Caco-2 (cell line): ENCODE results near the gene PTGFRN. TPM values are rescaled to one million over a fixed set of nuclear protein-coding genes. Genes with fewer than 3 reads are reported as not detected.

Experiments
- BruUV-seq: library from RNA; stranded (reverse); fragments of 400-500 nt; replicated peaks from 2 replicates; lab custom pipeline; 2021; lab: Mats Ljungman, UMichigan
- CTCF ChIA-PET: fragments of 300-600 bp; sonication (Branson Sonifier 250); formaldehyde crosslinking; loops from one replicate; lab custom pipeline; 2022; ENCODE audit warnings: antibody characterized with exemption; lab: Charles Lee
- POLR2A ChIA-PET: fragments of 300-600 bp; sonication (Branson Sonifier 250); formaldehyde crosslinking; loops from one replicate; lab custom pipeline; 2022; ENCODE audit warnings: antibody characterized with exemption; lab: Charles Lee
- DNase-seq, 2 experiments: peaks; one replicate each; pipeline versions ENCODE4 v3.0.0 to v3.0.0-alpha.2; 2020 to 2022
- H3K27me3 ChIP-seq: replicated peaks from 2 replicates; pipeline ENCODE4 v1.6.0; 2011; ENCODE audit warnings: low read length; ENCODE audit not compliant: control insufficient read depth, insufficient read depth
- H3K36me3 ChIP-seq: 2 replicates; pipeline ENCODE4 v1.5.1; 2011; ENCODE audit warnings: low read length; ENCODE audit not compliant: control insufficient read depth, insufficient read depth
- H3K4me1 ChIP-seq: fragments of 250-450 bp; sonication (Bioruptor Pico); 2 replicates; pipeline ENCODE4 v1.5.1; 2020; ENCODE audit warnings: mild to moderate bottlenecking
- H3K4me3 ChIP-seq: 2 replicates; pipeline ENCODE4 v1.5.1; 2011; ENCODE audit warnings: low read depth, mild to moderate bottlenecking, control low read depth, low read length
- H3K9me3 ChIP-seq: fragments of 250-450 bp; sonication (Bioruptor Pico); 2 replicates; pipeline ENCODE4 v1.5.1; 2020; ENCODE audit warnings: mild to moderate bottlenecking, moderate library complexity
- H3K27ac Mint-ChIP-seq: one replicate; pipeline ENCODE4 v1.8.0; 2022; ENCODE audit warnings: mixed read lengths; ENCODE audit not compliant: unreplicated experiment
- H3K27me3 Mint-ChIP-seq: one replicate; pipeline ENCODE4 v1.8.0; 2022; ENCODE audit warnings: mixed read lengths; ENCODE audit not compliant: insufficient read depth, unreplicated experiment
- H3K36me3 Mint-ChIP-seq: one replicate; pipeline ENCODE4 v1.8.0; 2022; ENCODE audit warnings: mild to moderate bottlenecking, mixed read lengths; ENCODE audit not compliant: insufficient read depth, unreplicated experiment
- H3K4me1 Mint-ChIP-seq: one replicate; pipeline ENCODE4 v1.8.0; 2022; ENCODE audit warnings: low read depth, mixed read lengths; ENCODE audit not compliant: unreplicated experiment
- H3K4me3 Mint-ChIP-seq: one replicate; pipeline ENCODE4 v1.8.0; 2022; ENCODE audit warnings: mild to moderate bottlenecking, moderate library complexity, mixed read lengths; ENCODE audit not compliant: unreplicated experiment
- H3K9me3 Mint-ChIP-seq: one replicate; pipeline ENCODE4 v1.8.0; 2022; ENCODE audit warnings: mixed read lengths; ENCODE audit not compliant: unreplicated experiment
- CTCF ChIP-seq, 2 experiments: fragments of 200-600 bp in 1 of 2; IDR thresholded peaks; 1 replicate in 1 of 2; 2 replicates in 1 of 2; pipeline versions ENCODE4 v1.5.1 to v1.8.0; 2011 to 2022; ENCODE audit warnings: antibody characterized with exemption in 1 of 2, control low read depth in 1 of 2, inconsistent platforms in 1 of 2, low read depth in 1 of 2, low read length in 1 of 2, mild to moderate bottlenecking in 1 of 2, moderate library complexity in 1 of 2; ENCODE audit not compliant: insufficient read depth in 1 of 2, severe bottlenecking in 1 of 2, unreplicated experiment in 1 of 2
- intact Hi-C: fragments of 100-400 bp; cut with micrococcal nuclease; formaldehyde crosslinking; loops from one replicate; pipeline ENCODE4 v1.10.0; 2022; ENCODE audit not compliant: unreplicated experiment
- total RNA-seq: library from RNA; stranded (reverse); gene quantifications from 2 replicates; pipeline ENCODE4 v1.2.3, GENCODE V29; 2022

Gene PTGFRN
- total RNA-seq, 1 experiment from 2014 or later = 16.2 TPM

- peak; percentile 23 to 35 for TF ChIP-seq CTCF (IDR thresholded peaks at IDR 0.05; ENCODE audit: insufficient read depth in 1 of 2, low read depth in 1 of 2, low read length in 1 of 2, severe bottlenecking in 1 of 2, unreplicated experiment in 1 of 2)
- Histone ChIP-seq H3K36me3 (no peaks in the 10 kb centered on the region), H3K27me3 (no peaks in the 10 kb centered on the region), H3K4me1 (peaks cover 3% of the 10 kb centered on the region; the same call in 1 of the 2 replicates), H3K4me3 (no peak overlapping the region), H3K9me3 (no peaks in the 10 kb centered on the region)
- no TSS peak for BruUV-seq
- intact Hi-C loops = loop anchor here (1.0 kb wide), 1 partner anchor 145 kb away; no protein-coding TSS in a partner anchor
- H3K27ac Mint-ChIP-seq = no peak overlapping the region
- peak; percentile 35 to 42 for DNase-seq
- no peak overlapping the region for H3K4me3 Mint-ChIP-seq
- no peaks in the 10 kb centered on the region for H3K27me3 Mint-ChIP-seq
- H3K36me3 Mint-ChIP-seq = no peaks in the 10 kb centered on the region
- no peaks in the 10 kb centered on the region for H3K4me1 Mint-ChIP-seq
- ChIA-PET POLR2A (no interaction called here), CTCF (interaction anchor here (0.7 to 1.5 kb wide), 5 partner anchors 28 to 145 kb away, joined by 3 to 5 read pairs (median 3); no protein-coding TSS in a partner anchor)
- H3K9me3 Mint-ChIP-seq = no peaks in the 10 kb centered on the region
Measured at GRCh38 chr1:116881879-116882520, 27.7 kb upstream of the PTGFRN start.

- Histone ChIP-seq H3K4me1 (peaks cover 3% of the 10 kb centered on the region; the same call in 1 of the 2 replicates), H3K4me3 (no peak overlapping the region), H3K27me3 (no peaks in the 10 kb centered on the region), H3K9me3 (no peaks in the 10 kb centered on the region), H3K36me3 (no peaks in the 10 kb centered on the region)
- ChIA-PET POLR2A (no interaction called here), CTCF (interaction anchor here (0.7 to 1.0 kb wide), 3 partner anchors 29 to 146 kb away, joined by 3 to 5 read pairs (median 4); no protein-coding TSS in a partner anchor)
- no peak for TF ChIP-seq CTCF (IDR thresholded peaks at IDR 0.05; ENCODE audit: insufficient read depth in 1 of 2, low read depth in 1 of 2, low read length in 1 of 2, severe bottlenecking in 1 of 2, unreplicated experiment in 1 of 2)
- no TSS peak for BruUV-seq
- H3K4me3 Mint-ChIP-seq = no peak overlapping the region
- H3K4me1 Mint-ChIP-seq = no peaks in the 10 kb centered on the region
- no peak overlapping the region for H3K27ac Mint-ChIP-seq
- no peaks in the 10 kb centered on the region for H3K27me3 Mint-ChIP-seq
- intact Hi-C loops = loop anchor here (1.0 kb wide), 1 partner anchor 146 kb away; no protein-coding TSS in a partner anchor
- no peak for DNase-seq
- no peaks in the 10 kb centered on the region for H3K36me3 Mint-ChIP-seq
- H3K9me3 Mint-ChIP-seq = no peaks in the 10 kb centered on the region
Measured at GRCh38 chr1:116882866-116883265, 26.9 kb upstream of the PTGFRN start.

- no peak overlapping the region for H3K4me3 Mint-ChIP-seq
- no peak for TF ChIP-seq CTCF (IDR thresholded peaks at IDR 0.05; ENCODE audit: insufficient read depth in 1 of 2, low read depth in 1 of 2, low read length in 1 of 2, severe bottlenecking in 1 of 2, unreplicated experiment in 1 of 2)
- no peaks in the 10 kb centered on the region for H3K9me3 Mint-ChIP-seq
- no peaks in the 10 kb centered on the region for H3K4me1 Mint-ChIP-seq
- Histone ChIP-seq H3K4me1 (no peaks in the 10 kb centered on the region), H3K4me3 (no peak overlapping the region), H3K9me3 (no peaks in the 10 kb centered on the region), H3K36me3 (no peaks in the 10 kb centered on the region), H3K27me3 (no peaks in the 10 kb centered on the region)
- H3K36me3 Mint-ChIP-seq = no peaks in the 10 kb centered on the region
- no TSS peak for BruUV-seq
- ChIA-PET POLR2A (no interaction called here), CTCF (no interaction called here)
- DNase-seq = no peak
- intact Hi-C loops = no loop called here
- no peaks in the 10 kb centered on the region for H3K27me3 Mint-ChIP-seq
- H3K27ac Mint-ChIP-seq = no peak overlapping the region
Measured at GRCh38 chr1:116886291-116886878, 23.3 kb upstream of the PTGFRN start.
